ENCODE data around the gene RPRD1B.
A peak's percentile ranks its signal among the peaks of the same experiment; 100 is the strongest.

RPRD1B gene

GRCh38 chr20:38034961-38035360, 1.4 kb downstream of the RPRD1B start:
- no peak for DNase-seq (ENCODE audit: low read depth, low spot score)
- in situ Hi-C loops (cut with HindIII; ENCODE audit: low sequenced_read_pairs) = no loop called here
- peak overlapping the region; percentile 66 for H3K4me3 ChIP-seq (ENCODE audit: low read depth, low read length)
- no peak for TF ChIP-seq CTCF (IDR thresholded peaks at IDR 0.05; ENCODE audit: low read depth, low read length)

- TF ChIP-seq CTCF (IDR thresholded peaks at IDR 0.05; ENCODE audit: low read depth, low read length) = no peak
- DNase-seq (ENCODE audit: low read depth, low spot score) = no peak
- no peak overlapping the region for H3K4me3 ChIP-seq (ENCODE audit: low read depth, low read length)
- in situ Hi-C loops (cut with HindIII; ENCODE audit: low sequenced_read_pairs) = no loop called here
These were observed 2.8 kb downstream of the RPRD1B start for GRCh38 chr20:38036366-38036765.

GRCh38 chr20:38040276-38040675, 6.7 kb downstream of the RPRD1B start:
- in situ Hi-C loops (cut with HindIII; ENCODE audit: low sequenced_read_pairs) = no loop called here
- no peak overlapping the region for H3K4me3 ChIP-seq (ENCODE audit: low read depth, low read length)
- DNase-seq (ENCODE audit: low read depth, low spot score) = no peak
- TF ChIP-seq CTCF (IDR thresholded peaks at IDR 0.05; ENCODE audit: low read depth, low read length) = no peak

GRCh38 chr20:38043512-38044300, 10.2 kb downstream of the RPRD1B start:
- DNase-seq (ENCODE audit: low read depth, low spot score) = peak; percentile 78
- in situ Hi-C loops (cut with HindIII; ENCODE audit: low sequenced_read_pairs) = no loop called here
- no peak for TF ChIP-seq CTCF (IDR thresholded peaks at IDR 0.05; ENCODE audit: low read depth, low read length)
- no peak overlapping the region for H3K4me3 ChIP-seq (ENCODE audit: low read depth, low read length)

GRCh38 chr20:38044685-38045084, 11.1 kb downstream of the RPRD1B start:
- no peak for DNase-seq (ENCODE audit: low read depth, low spot score)
- H3K4me3 ChIP-seq (ENCODE audit: low read depth, low read length) = no peak overlapping the region
- no peak for TF ChIP-seq CTCF (IDR thresholded peaks at IDR 0.05; ENCODE audit: low read depth, low read length)
- in situ Hi-C loops (cut with HindIII; ENCODE audit: low sequenced_read_pairs) = no loop called here

GRCh38 chr20:38046572-38046971, 13.0 kb downstream of the RPRD1B start:
- TF ChIP-seq CTCF (IDR thresholded peaks at IDR 0.05; ENCODE audit: low read depth, low read length) = no peak
- in situ Hi-C loops (cut with HindIII; ENCODE audit: low sequenced_read_pairs) = no loop called here
- DNase-seq (ENCODE audit: low read depth, low spot score) = no peak
- H3K4me3 ChIP-seq (ENCODE audit: low read depth, low read length) = no peak overlapping the region
